H9 (cell line): ENCODE data around the gene YEATS4. TPM values are rescaled to one million over a fixed set of nuclear protein-coding genes. Genes with fewer than 3 reads are reported as not detected.

Experiments
- DNase-seq: peaks from one replicate; pipeline ENCODE4 v3.0.0-alpha.2; 2017
- H2AFZ ChIP-seq: one replicate; pipeline ENCODE4 v1.6.1; 2013; ENCODE audit warnings: mild to moderate bottlenecking, low read length, control low read depth, moderate library complexity
- H2AK5ac ChIP-seq: 2 replicates; pipeline ENCODE4 v1.6.1; 2013; ENCODE audit warnings: low read length, control low read depth, mixed read lengths; ENCODE audit not compliant: insufficient read length
- H2BK120ac ChIP-seq: one replicate; pipeline ENCODE4 v1.6.1; 2013; ENCODE audit warnings: low read depth, mild to moderate bottlenecking, low read length, control low read depth, inconsistent platforms; ENCODE audit not compliant: poor library complexity, severe bottlenecking
- H2BK12ac ChIP-seq: 2 replicates; pipeline ENCODE4 v1.6.1; 2013; ENCODE audit warnings: low read length, control low read depth, mixed read lengths, low read depth; ENCODE audit not compliant: insufficient read length
- H2BK15ac ChIP-seq: 2 replicates; pipeline ENCODE4 v1.6.1; 2013; ENCODE audit warnings: low read depth, low read length, control low read depth
- H2BK20ac ChIP-seq: one replicate; pipeline ENCODE4 v1.6.1; 2013; ENCODE audit warnings: low read depth, mild to moderate bottlenecking, low read length, control low read depth, inconsistent platforms; ENCODE audit not compliant: poor library complexity, severe bottlenecking
- H2BK5ac ChIP-seq: 2 replicates; pipeline ENCODE4 v1.6.1; 2013; ENCODE audit warnings: low read length, control low read depth, mixed read lengths; ENCODE audit not compliant: insufficient read length
- H3K14ac ChIP-seq: 2 replicates; pipeline ENCODE4 v1.6.1; 2013; ENCODE audit warnings: low read length, control low read depth; ENCODE audit not compliant: insufficient read depth
- H3K18ac ChIP-seq: 2 replicates; pipeline ENCODE4 v1.6.1; 2013; ENCODE audit warnings: low read depth, mild to moderate bottlenecking, mixed read lengths, low read length, control low read depth; ENCODE audit not compliant: insufficient read length
- H3K23ac ChIP-seq: 2 replicates; pipeline ENCODE4 v1.6.1; 2013; ENCODE audit warnings: low read length, control low read depth, mixed read lengths, low read depth; ENCODE audit not compliant: insufficient read length
- H3K23me2 ChIP-seq: 2 replicates; pipeline ENCODE4 v1.6.1; 2013; ENCODE audit warnings: low read depth, mild to moderate bottlenecking, mixed read lengths, low read length, control low read depth; ENCODE audit not compliant: insufficient read length, poor library complexity, severe bottlenecking
- H3K27ac ChIP-seq: 2 replicates; pipeline ENCODE4 v1.5.1; 2013; ENCODE audit warnings: low read length, control low read depth, mixed read lengths, low read depth; ENCODE audit not compliant: insufficient read length
- H3K27me3 ChIP-seq: 2 replicates; pipeline ENCODE4 v1.6.1; 2013; ENCODE audit warnings: low read length, control low read depth, inconsistent platforms; ENCODE audit not compliant: insufficient read depth
- H3K4ac ChIP-seq: 2 replicates; pipeline ENCODE4 v1.6.1; 2013; ENCODE audit warnings: low read depth, mild to moderate bottlenecking, control low read depth, inconsistent platforms, low read length, moderate library complexity
- H3K4me1 ChIP-seq: 2 replicates; pipeline ENCODE4 v1.6.1; 2013; ENCODE audit warnings: low read length, control low read depth, inconsistent platforms; ENCODE audit not compliant: insufficient read depth
- H3K4me2 ChIP-seq: 2 replicates; pipeline ENCODE4 v1.6.1; 2013; ENCODE audit warnings: low read length, control low read depth, mixed read lengths; ENCODE audit not compliant: insufficient read length, insufficient read depth
- H3K56ac ChIP-seq: 2 replicates; pipeline ENCODE4 v1.6.1; 2013; ENCODE audit warnings: low read depth, mild to moderate bottlenecking, mixed read lengths, low read length, control low read depth; ENCODE audit not compliant: insufficient read length
- H3K79me1 ChIP-seq: 2 replicates; pipeline ENCODE4 v1.6.1; 2013; ENCODE audit warnings: low read depth, mild to moderate bottlenecking, moderate library complexity, low read length, control low read depth, inconsistent platforms; ENCODE audit not compliant: insufficient read depth, poor library complexity, severe bottlenecking
- H3K79me2 ChIP-seq: 2 replicates; pipeline ENCODE4 v1.6.1; 2013; ENCODE audit warnings: low read length, control low read depth, inconsistent platforms; ENCODE audit not compliant: insufficient read depth
- H3K9ac ChIP-seq: 2 replicates; pipeline ENCODE4 v1.6.1; 2013; ENCODE audit warnings: low read length, control low read depth, mixed read lengths; ENCODE audit not compliant: insufficient read length; ENCODE audit errors: extremely low read depth
- H3K9me3 ChIP-seq: one replicate; pipeline ENCODE4 v1.6.1; 2013; ENCODE audit warnings: low read depth, low read length, inconsistent platforms; ENCODE audit not compliant: control insufficient read depth
- H3T11ph ChIP-seq: one replicate; pipeline ENCODE4 v1.6.1; 2013; ENCODE audit warnings: mild to moderate bottlenecking, low read length, control low read depth, inconsistent platforms
- H4K20me1 ChIP-seq: one replicate; pipeline ENCODE4 v1.6.1; 2013; ENCODE audit not compliant: control insufficient read depth, insufficient read length, insufficient read depth
- H4K5ac ChIP-seq: 2 replicates; pipeline ENCODE4 v1.6.1; 2013; ENCODE audit warnings: low read depth, mild to moderate bottlenecking, mixed read lengths, low read length, control low read depth; ENCODE audit not compliant: insufficient read length
- H4K8ac ChIP-seq: replicated peaks from 2 replicates; pipeline ENCODE4 v1.6.1; 2013; ENCODE audit warnings: low read length, control low read depth, mixed read lengths, low read depth; ENCODE audit not compliant: insufficient read length
- H4K91ac ChIP-seq: 2 replicates; pipeline ENCODE4 v1.6.1; 2013; ENCODE audit warnings: low read depth, mild to moderate bottlenecking, moderate library complexity, mixed read lengths, low read length, control low read depth; ENCODE audit not compliant: insufficient read length
- H3K27ac Mint-ChIP-seq, 3 experiments: 2 replicates in 2 of 3; 3 replicates in 1 of 3; pipeline ENCODE4 v1.8.0; 2020 to 2021; ENCODE audit warnings: mixed read lengths in 3 of 3, mild to moderate bottlenecking in 1 of 3, moderate library complexity in 1 of 3
- H3K27me3 Mint-ChIP-seq: 2 replicates; pipeline ENCODE4 v1.8.0; 2021; ENCODE audit warnings: low read depth, mild to moderate bottlenecking, moderate library complexity, mixed read lengths
- H3K36me3 Mint-ChIP-seq, 3 experiments: 2 replicates in 2 of 3; 3 replicates in 1 of 3; pipeline ENCODE4 v1.8.0; 2020 to 2021; ENCODE audit warnings: low read depth in 3 of 3, mixed read lengths in 3 of 3; ENCODE audit not compliant: insufficient read depth in 1 of 3
- H3K4me1 Mint-ChIP-seq, 2 experiments: 2 replicates each; pipeline ENCODE4 v1.8.0; 2020; ENCODE audit warnings: mixed read lengths in 2 of 2
- H3K4me3 Mint-ChIP-seq, 2 experiments: 2 replicates in 1 of 2; 3 replicates in 1 of 2; pipeline ENCODE4 v1.8.0; 2020 to 2021; ENCODE audit warnings: mild to moderate bottlenecking in 2 of 2, mixed read lengths in 2 of 2, moderate library complexity in 1 of 2
- H3K9me3 Mint-ChIP-seq, 2 experiments: 2 replicates in 1 of 2; 3 replicates in 1 of 2; pipeline ENCODE4 v1.8.0; 2020; ENCODE audit warnings: mild to moderate bottlenecking in 2 of 2, mixed read lengths in 2 of 2, moderate library complexity in 1 of 2
- WGBS: extraction: QIAGEN DNeasy Blood & Tissue Kit; methylation state at CpG from one replicate; pipeline ENCODE4 v1.1.7; 2013; ENCODE audit warnings: missing lambda C conversion rate, low lambda C conversion rate, mixed read lengths; ENCODE audit not compliant: insufficient read length; ENCODE audit errors: extremely low coverage; 5-methylcytosine and 5-hydroxymethylcytosine counted together
- total RNA-seq: library from RNA; stranded (reverse); gene quantifications from 2 replicates; pipeline ENCODE4 v1.2.1, GENCODE V29; 2021
- TF ChIP-seq, protein P1 (sequence below): fragments of 200-600 bp; sonication (generic); conservative IDR thresholded peaks from 3 replicates; pipeline ENCODE4 v1.8.0; 2021; ENCODE audit warnings: antibody characterized with exemption, mild to moderate bottlenecking

YEATS4 gene
- total RNA-seq, 1 experiment from 2014 or later = 35.6 TPM

DNA sequence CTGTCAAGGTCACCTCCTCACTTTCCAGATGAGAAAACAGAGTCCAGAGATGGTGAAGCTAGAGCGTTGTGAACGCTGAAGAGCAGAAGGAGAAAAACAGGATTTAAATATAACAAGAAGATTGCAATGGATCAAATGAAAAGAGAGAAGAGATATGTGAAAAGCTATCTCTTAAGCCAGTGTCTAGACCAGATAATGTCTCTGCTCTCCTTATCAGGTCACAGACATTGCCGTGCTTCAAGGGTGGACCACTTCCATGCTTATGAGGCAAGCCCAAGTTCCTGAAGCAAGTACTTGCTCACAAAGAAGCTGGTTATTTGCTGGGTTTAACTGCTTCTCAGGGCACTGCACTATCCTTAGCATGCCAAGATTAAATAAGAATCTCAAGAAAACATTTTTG, 79.0 kb downstream of the YEATS4 start:
- no peak overlapping the region for H3K9ac ChIP-seq
- no peak overlapping the region for H3K4ac ChIP-seq
- no peaks in the 10 kb centered on the region; a peak in 2 of 7 replicates for H3K36me3 Mint-ChIP-seq
- H3K4me1 Mint-ChIP-seq = peaks cover 0 to 7% of the 10 kb centered on the region in 2 experiments; a peak in 2 of 4 replicates
- H3K27me3 ChIP-seq = no peaks in the 10 kb centered on the region
- no peak overlapping the region for H2BK120ac ChIP-seq
- no peak overlapping the region for H3T11ph ChIP-seq
- H4K8ac ChIP-seq = no peak overlapping the region
- no peak overlapping the region for H3K27ac Mint-ChIP-seq
- H3K14ac ChIP-seq = no peak overlapping the region
- H3K4me3 Mint-ChIP-seq = no peak overlapping the region
- H3K79me1 ChIP-seq = no peaks in the 10 kb centered on the region
- H3K27ac ChIP-seq = no peak overlapping the region
- H2BK5ac ChIP-seq = no peak overlapping the region
- H3K18ac ChIP-seq = no peak overlapping the region
- no peaks in the 10 kb centered on the region for H3K4me1 ChIP-seq
- no peak overlapping the region for H4K91ac ChIP-seq
- no peaks in the 10 kb centered on the region for H3K23me2 ChIP-seq
- no peak overlapping the region for H2BK12ac ChIP-seq
- H2BK20ac ChIP-seq = no peak overlapping the region
- H4K20me1 ChIP-seq = no peaks in the 10 kb centered on the region
- no CpG with 5 or more reads among the region's 3 CpGs for WGBS
- H3K23ac ChIP-seq = no peak overlapping the region
- no peaks in the 10 kb centered on the region for H3K79me2 ChIP-seq
- no peak overlapping the region for H3K56ac ChIP-seq
- H2AFZ ChIP-seq = no peak overlapping the region
- TF ChIP-seq, protein P1, sequence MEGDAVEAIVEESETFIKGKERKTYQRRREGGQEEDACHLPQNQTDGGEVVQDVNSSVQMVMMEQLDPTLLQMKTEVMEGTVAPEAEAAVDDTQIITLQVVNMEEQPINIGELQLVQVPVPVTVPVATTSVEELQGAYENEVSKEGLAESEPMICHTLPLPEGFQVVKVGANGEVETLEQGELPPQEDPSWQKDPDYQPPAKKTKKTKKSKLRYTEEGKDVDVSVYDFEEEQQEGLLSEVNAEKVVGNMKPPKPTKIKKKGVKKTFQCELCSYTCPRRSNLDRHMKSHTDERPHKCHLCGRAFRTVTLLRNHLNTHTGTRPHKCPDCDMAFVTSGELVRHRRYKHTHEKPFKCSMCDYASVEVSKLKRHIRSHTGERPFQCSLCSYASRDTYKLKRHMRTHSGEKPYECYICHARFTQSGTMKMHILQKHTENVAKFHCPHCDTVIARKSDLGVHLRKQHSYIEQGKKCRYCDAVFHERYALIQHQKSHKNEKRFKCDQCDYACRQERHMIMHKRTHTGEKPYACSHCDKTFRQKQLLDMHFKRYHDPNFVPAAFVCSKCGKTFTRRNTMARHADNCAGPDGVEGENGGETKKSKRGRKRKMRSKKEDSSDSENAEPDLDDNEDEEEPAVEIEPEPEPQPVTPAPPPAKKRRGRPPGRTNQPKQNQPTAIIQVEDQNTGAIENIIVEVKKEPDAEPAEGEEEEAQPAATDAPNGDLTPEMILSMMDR = no peak
- H2AK5ac ChIP-seq = no peak overlapping the region
- H2BK15ac ChIP-seq = no peak overlapping the region
- H3K27me3 Mint-ChIP-seq = no peaks in the 10 kb centered on the region
- no peak for DNase-seq
- H3K9me3 Mint-ChIP-seq = no peaks in the 10 kb centered on the region; a peak in 1 of 5 replicates
- no peaks in the 10 kb centered on the region for H3K9me3 ChIP-seq
- H3K4me2 ChIP-seq = no peak overlapping the region
- no peak overlapping the region for H4K5ac ChIP-seq
